ENCODE results near the gene CIB4. TPM values are rescaled to one million over a fixed set of nuclear protein-coding genes. Genes with fewer than 3 reads are reported as not detected.
A peak's percentile ranks its signal among the peaks of the same experiment; 100 is the strongest.

The CIB4 gene
- total RNA-seq (not detected), polyA plus RNA-seq (1 to 10 TPM in 1 of 2 donors, not detected in 1; 3.9 TPM)
- long read RNA-seq, donor 1 = 0 reads
- long read RNA-seq, donor 2 = 0 reads
- long read RNA-seq, donor 3 = 0 reads

- H3K36me3 ChIP-seq = no peaks in the 10 kb centered on the region
- no peaks in the 10 kb centered on the region for H3K9me3 ChIP-seq
- H3K4me1 ChIP-seq (ENCODE audit: insufficient read depth) = no peaks in the 10 kb centered on the region
- H3K27me3 ChIP-seq = no peaks in the 10 kb centered on the region
- intact Hi-C loops (cut with DNase I) = no loop called here
- DNase-seq = no peak
- no peak within 1 kb of the TSS for H3K4me3 ChIP-seq
- H3K27ac ChIP-seq = no peak within 1 kb of the TSS
- WGBS, 3 donors = 82 to 85% (median 83%) methylated on average over 8 of the region's 8 CpGs
- TF ChIP-seq CTCF (IDR thresholded peaks at IDR 0.05) (no peak), POLR2A (IDR thresholded peaks at IDR 0.05) (no peak), EP300 (IDR thresholded peaks at IDR 0.05) (no peak)
These were observed at the start of gene CIB4 for GRCh38 chr2:26640781-26641564. CIB4 (minus strand) TSS chr2:26641366; CDS start chr2:26641314, 52 bp downstream.

- WGBS, 3 donors = 43 to 60% (median 46%) methylated on average over 5 of the region's 5 CpGs
- Histone ChIP-seq H3K9me3 (no peaks in the 10 kb centered on the region), H3K36me3 (no peaks in the 10 kb centered on the region), H3K4me3 (no peak overlapping the region), H3K27ac (no peak overlapping the region), H3K27me3 (no peaks in the 10 kb centered on the region), H3K4me1 (ENCODE audit: insufficient read depth) (peaks cover under 1% of the 10 kb centered on the region)
- intact Hi-C loops (cut with DNase I) = no loop called here
- TF ChIP-seq POLR2A (IDR thresholded peaks at IDR 0.05) (no peak), CTCF (IDR thresholded peaks at IDR 0.05) (no peak), EP300 (IDR thresholded peaks at IDR 0.05) (no peak)
- DNase-seq = peak in 1 of 5 donors; percentile 8
These were observed 46.6 kb upstream of the CIB4 start for GRCh38 chr2:26687801-26688200.

- Histone ChIP-seq H3K9me3 (no peaks in the 10 kb centered on the region), H3K27ac (no peak overlapping the region), H3K4me3 (no peak overlapping the region), H3K36me3 (no peaks in the 10 kb centered on the region), H3K27me3 (no peaks in the 10 kb centered on the region), H3K4me1 (ENCODE audit: insufficient read depth) (no peaks in the 10 kb centered on the region)
- TF ChIP-seq EP300 (IDR thresholded peaks at IDR 0.05) (no peak), POLR2A (IDR thresholded peaks at IDR 0.05) (no peak), CTCF (IDR thresholded peaks at IDR 0.05) (no peak)
- 72 to 77% (median 75%) methylated on average over 4 of the region's 4 CpGs for WGBS, 3 donors
- DNase-seq = no peak
- intact Hi-C loops (cut with DNase I) = no loop called here
These were observed 46.2 kb upstream of the CIB4 start for GRCh38 chr2:26687328-26687727.

- intact Hi-C loops (cut with DNase I) = no loop called here
- 28 to 36% (median 35%) methylated on average over 16 of the region's 16 CpGs for WGBS, 3 donors
These were observed 45.0 kb upstream of the CIB4 start for GRCh38 chr2:26685989-26686839.

More at GRCh38 chr2:26685989-26686839, 45.0 kb upstream of the CIB4 start:
- Histone ChIP-seq H3K27ac (no peak overlapping the region), H3K27me3 (no peaks in the 10 kb centered on the region), H3K9me3 (no peaks in the 10 kb centered on the region), H3K4me3 (no peak overlapping the region), H3K36me3 (no peaks in the 10 kb centered on the region), H3K4me1 (ENCODE audit: insufficient read depth) (no peaks in the 10 kb centered on the region)
- no peak for TF ChIP-seq CTCF (IDR thresholded peaks at IDR 0.05)
- no peak for TF ChIP-seq EP300 (IDR thresholded peaks at IDR 0.05)
- TF ChIP-seq POLR2A (IDR thresholded peaks at IDR 0.05) = no peak
- DNase-seq = peak in 1 of 5 donors; percentile 14

All from ovary (tissue), 10 donors.